ENCODE data around the gene FABP1.

Gene FABP1

GRCh38 chr2:88133875-88134274, 6.0 kb upstream of the FABP1 start:
- DNase-seq, result no peak

GRCh38 chr2:88131999-88132368, 4.1 kb upstream of the FABP1 start:
- DNase-seq, result no peak

GRCh38 chr2:88131201-88131998, 3.5 kb upstream of the FABP1 start:
- DNase-seq, result no peak

- DNase-seq, result no peak
These were observed 1.6 kb upstream of the FABP1 start for GRCh38 chr2:88129313-88129959.

GRCh38 chr2:88128654-88129312, 921 bp upstream of the FABP1 start:
- DNase-seq, result no peak

- no peak for DNase-seq
These were observed 299 bp downstream of the FABP1 start for GRCh38 chr2:88127638-88127887.

GRCh38 chr2:88126772-88127637, 857 bp downstream of the FABP1 start:
- DNase-seq, result no peak

GRCh38 chr2:88125924-88126771, 1.7 kb downstream of the FABP1 start:
- no peak for DNase-seq

GRCh38 chr2:88125344-88125923, 2.4 kb downstream of the FABP1 start:
- DNase-seq, result no peak

GRCh38 chr2:88123975-88124917, 3.6 kb downstream of the FABP1 start:
- DNase-seq, result no peak

GRCh38 chr2:88123164-88123974, 4.5 kb downstream of the FABP1 start:
- no peak for DNase-seq

GRCh38 chr2:88122141-88122884, 5.5 kb downstream of the FABP1 start:
- DNase-seq, result no peak

- no peak for DNase-seq
These were observed 6.2 kb downstream of the FABP1 start for GRCh38 chr2:88121678-88122077.

- DNase-seq, result no peak
These were observed 9.9 kb downstream of the FABP1 start for GRCh38 chr2:88117973-88118372.

- no peak for DNase-seq
These were observed 11.0 kb downstream of the FABP1 start for GRCh38 chr2:88116669-88117432.

- no peak for DNase-seq
These were observed 11.9 kb downstream of the FABP1 start for GRCh38 chr2:88115825-88116518.

GRCh38 chr2:88114889-88115288, 13.0 kb downstream of the FABP1 start:
- no peak for DNase-seq

GRCh38 chr2:88113069-88113468, 14.8 kb downstream of the FABP1 start:
- DNase-seq, result no peak
